SK-N-MC (cell line): Measurements from ENCODE around the gene HBS1L.

ENCODE experiments used
- EZH2 ChIP-seq: fragments of 200-600 bp; sonication (generic); IDR thresholded peaks from one replicate; pipeline ENCODE4 v1.6.1; 2017; ENCODE audit warnings: antibody characterized with exemption
- POLR2AphosphoS5 ChIP-seq: IDR thresholded peaks from 2 replicates; pipeline ENCODE4 v1.6.1; 2012; ENCODE audit warnings: mild to moderate bottlenecking, low read depth, low read length, borderline replicate concordance

GRCh38 chr6:135087803-135088202 lies 33.2 kb upstream of the HBS1L start:
- no peak for TF ChIP-seq POLR2AphosphoS5
- no peak for TF ChIP-seq EZH2
